Coronary artery (tissue), 2 donors: ENCODE measurements around the gene SRSF2.
"Not testable (repeated sequence)": the region's sequence is repeated elsewhere in the genome, so short reads cannot be mapped to it uniquely, and the experiment has no call there.

ENCODE experiments used
- DNase-seq: peaks from one replicate; pipeline ENCODE4 v3.0.0-alpha.2; 2017; ENCODE audit warnings: low spot score
- H3K27ac ChIP-seq, 2 donors: fragments of 200-600 bp; sonication (generic); one replicate each; pipeline ENCODE4 v1.5.1; 2016 to 2019
- H3K4me3 ChIP-seq: fragments of 200-600 bp; sonication (generic); 2 replicates; pipeline ENCODE4 v1.5.1; 2016; ENCODE audit warnings: mild to moderate bottlenecking, moderate library complexity
- CTCF ChIP-seq: fragments of 200-600 bp; sonication (generic); IDR thresholded peaks from one replicate; pipeline ENCODE4 v1.5.1; 2019; ENCODE audit warnings: antibody characterized with exemption

The SRSF2 gene

GRCh38 chr17:76701471-76701967 is 35.6 kb downstream of the SRSF2 start:
- H3K27ac ChIP-seq: peak overlapping the region; percentile 76 to 92
- DNase-seq: no peak
- no peak for TF ChIP-seq CTCF
- H3K4me3 ChIP-seq: peak overlapping the region; percentile 62

GRCh38 chr17:76700617-76701470 is 36.3 kb downstream of the SRSF2 start:
- H3K4me3 ChIP-seq: peak overlapping the region; percentile 62
- peak overlapping the region; percentile 76 to 92 for H3K27ac ChIP-seq
- TF ChIP-seq CTCF: no peak
- DNase-seq: no peak

- Histone ChIP-seq H3K4me3 (peak overlapping the region; percentile 62), H3K27ac (peak overlapping the region; percentile 76 to 92)
- TF ChIP-seq CTCF: no peak
- DNase-seq: no peak
These were observed 36.9 kb downstream of the SRSF2 start for GRCh38 chr17:76700270-76700616.

- not testable (repeated sequence) for DNase-seq
- peak overlapping the region; percentile 67 to 92 for H3K27ac ChIP-seq
- H3K4me3 ChIP-seq: peak overlapping the region; percentile 44
These were observed 38.6 kb downstream of the SRSF2 start for GRCh38 chr17:76698466-76698977.

- TF ChIP-seq CTCF: no peak
- no peak for DNase-seq
- Histone ChIP-seq H3K4me3 (peak overlapping the region; percentile 44), H3K27ac (peak overlapping the region; percentile 67 to 92)
These were observed 39.2 kb downstream of the SRSF2 start for GRCh38 chr17:76697702-76698465.

GRCh38 chr17:76696763-76697701 is 40.1 kb downstream of the SRSF2 start:
- no peak for DNase-seq
- H3K4me3 ChIP-seq: peak overlapping the region; percentile 44
- TF ChIP-seq CTCF: no peak
- H3K27ac ChIP-seq: peak overlapping the region; percentile 67 to 92
